Measurements from ENCODE around the gene TTK.

Gene TTK

DNA sequence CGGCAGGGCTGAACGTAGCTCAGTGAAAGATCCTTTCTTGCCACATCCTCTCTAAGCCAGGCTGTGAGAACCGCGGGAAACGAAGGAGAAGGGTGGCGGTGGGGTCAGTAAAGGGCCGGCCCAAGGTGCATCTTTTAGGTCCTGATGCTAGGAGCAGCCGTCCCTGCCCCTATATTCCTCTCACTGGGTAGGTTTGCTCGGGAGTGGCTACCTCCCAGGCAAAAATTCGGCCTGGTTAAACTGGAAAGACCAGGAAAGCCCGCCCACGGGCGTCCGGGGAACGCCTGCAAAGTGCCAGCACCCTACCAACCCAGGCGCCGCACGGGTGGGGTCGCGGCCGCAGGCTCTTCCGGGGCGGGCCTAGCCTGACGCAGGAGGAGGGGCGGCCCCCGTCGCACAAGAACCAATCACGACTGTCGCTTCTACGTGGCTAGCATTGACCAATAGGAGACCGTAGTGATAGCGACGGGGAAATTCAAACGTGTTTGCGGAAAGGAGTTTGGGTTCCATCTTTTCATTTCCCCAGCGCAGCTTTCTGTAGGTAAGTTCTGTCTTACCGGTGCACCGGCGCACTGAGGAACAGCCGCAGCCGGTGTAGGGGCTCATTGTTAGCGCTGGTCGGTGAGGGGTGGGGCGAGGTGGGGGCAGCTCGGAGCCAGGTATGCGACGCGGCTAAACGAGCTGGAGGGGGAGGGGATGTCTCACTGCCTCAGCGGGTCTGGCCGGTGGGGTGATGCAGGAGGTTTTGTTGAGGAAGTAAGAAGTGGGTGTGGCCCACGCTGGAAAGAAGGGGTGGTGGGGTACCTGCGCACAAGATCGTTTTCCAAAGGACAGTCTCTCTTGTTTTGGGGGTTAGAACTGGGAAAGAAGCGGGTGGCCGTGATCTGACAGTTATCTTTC is at the start of gene TTK:
TTK (plus strand) TSS at position 477 of the 900 bp plus-strand sequence. CDS start 1,195 bp downstream, outside the sequence.
- peak; percentile 95 for DNase-seq (ENCODE audit: low spot score)

DNA sequence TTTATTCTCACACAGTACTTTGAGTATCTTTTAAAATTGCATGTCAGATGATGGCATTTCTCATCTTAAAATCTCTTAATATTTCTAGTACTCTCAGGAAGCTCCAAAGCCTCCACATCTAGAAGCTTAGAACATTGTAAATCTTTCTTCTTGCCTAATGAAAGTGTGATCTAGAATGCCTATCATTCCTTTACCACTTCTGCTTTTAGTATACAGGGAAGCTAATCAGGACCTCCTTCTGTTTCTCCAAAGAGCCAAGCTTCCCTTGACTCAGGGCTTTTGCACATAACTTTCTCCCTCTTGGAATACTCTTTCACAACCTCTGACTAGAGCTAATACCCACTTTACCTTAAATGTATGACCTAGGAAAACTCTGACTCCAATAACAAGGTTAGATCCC is 49.6 kb upstream of the TTK start:
- no peak for DNase-seq (ENCODE audit: low spot score)

DNA sequence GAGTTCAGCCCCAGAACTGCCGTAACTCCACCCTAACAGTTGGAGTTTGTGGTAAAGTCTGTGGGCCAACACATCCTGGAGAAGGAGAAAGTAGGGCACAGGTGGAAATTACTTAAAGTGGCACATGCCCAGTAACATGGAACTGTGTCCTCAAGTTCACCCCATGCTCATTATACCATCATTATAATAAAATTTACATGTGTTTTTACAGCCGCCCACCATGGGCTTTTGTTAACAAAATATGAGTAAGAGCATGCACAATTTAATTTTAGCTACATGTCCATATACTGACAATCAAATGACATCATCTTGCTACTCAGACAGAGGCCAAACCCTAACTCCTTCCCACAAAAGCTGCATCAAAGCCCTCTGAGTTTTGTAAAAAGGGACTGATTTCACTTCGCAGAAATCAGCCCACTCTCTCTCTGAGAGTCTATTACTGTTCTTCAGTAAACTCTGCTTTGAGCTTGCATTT is 39.8 kb upstream of the TTK start:
- no peak for DNase-seq (ENCODE audit: low spot score)

DNA sequence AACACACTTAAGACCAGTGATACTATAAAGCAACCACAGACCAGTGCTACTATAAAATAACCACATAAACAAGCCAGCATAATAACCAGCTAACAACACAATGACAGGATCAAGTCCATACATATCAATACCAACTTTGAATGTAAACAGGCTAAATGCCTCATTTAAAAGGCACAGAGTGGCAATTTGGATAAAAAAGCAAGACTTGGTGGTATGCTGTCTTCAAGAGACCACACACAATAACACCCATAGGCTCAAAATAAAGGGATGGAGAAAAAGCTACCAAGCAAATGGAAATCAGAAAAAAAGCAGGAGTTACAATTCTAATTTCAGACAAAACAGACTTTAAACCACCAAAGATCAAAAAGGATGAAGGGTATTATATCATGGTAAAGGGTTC is 37.3 kb upstream of the TTK start:
- no peak for DNase-seq (ENCODE audit: low spot score)

- no peak for DNase-seq (ENCODE audit: low spot score)
Measured at GRCh38 chr6:79969784-79970183, 34.7 kb upstream of the TTK start.

- no peak for DNase-seq (ENCODE audit: low spot score)
Measured at GRCh38 chr6:79971193-79971592, 33.3 kb upstream of the TTK start.

GRCh38 chr6:79981652-79982051 is 22.8 kb upstream of the TTK start:
- no peak for DNase-seq (ENCODE audit: low spot score)

DNA sequence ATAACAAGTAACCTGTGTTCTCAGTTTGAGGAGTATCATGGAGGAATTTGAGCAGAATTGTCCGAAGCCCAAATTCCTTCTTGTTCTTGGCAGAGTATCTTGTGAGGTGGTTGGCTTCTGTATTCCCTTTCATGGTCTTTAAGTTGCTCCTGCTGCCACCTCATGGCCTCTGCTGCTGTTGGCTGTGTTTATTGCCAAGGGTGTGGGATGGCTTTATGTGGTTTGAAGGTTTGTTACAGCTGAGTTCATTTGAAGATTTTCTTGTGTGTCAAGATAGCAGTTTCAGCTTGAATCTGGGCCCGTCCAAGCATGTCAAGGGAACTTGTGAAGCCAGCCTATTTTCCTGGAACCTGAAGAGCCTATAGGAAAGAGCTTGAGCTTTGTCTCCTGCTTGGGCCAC is 20.2 kb upstream of the TTK start:
- DNase-seq (ENCODE audit: low spot score), result peak; percentile 35

GRCh38 chr6:79985128-79985527 is 19.3 kb upstream of the TTK start:
- DNase-seq (ENCODE audit: low spot score), result no peak

- no peak for DNase-seq (ENCODE audit: low spot score)
Measured at GRCh38 chr6:79989641-79990040, 14.8 kb upstream of the TTK start.

DNA sequence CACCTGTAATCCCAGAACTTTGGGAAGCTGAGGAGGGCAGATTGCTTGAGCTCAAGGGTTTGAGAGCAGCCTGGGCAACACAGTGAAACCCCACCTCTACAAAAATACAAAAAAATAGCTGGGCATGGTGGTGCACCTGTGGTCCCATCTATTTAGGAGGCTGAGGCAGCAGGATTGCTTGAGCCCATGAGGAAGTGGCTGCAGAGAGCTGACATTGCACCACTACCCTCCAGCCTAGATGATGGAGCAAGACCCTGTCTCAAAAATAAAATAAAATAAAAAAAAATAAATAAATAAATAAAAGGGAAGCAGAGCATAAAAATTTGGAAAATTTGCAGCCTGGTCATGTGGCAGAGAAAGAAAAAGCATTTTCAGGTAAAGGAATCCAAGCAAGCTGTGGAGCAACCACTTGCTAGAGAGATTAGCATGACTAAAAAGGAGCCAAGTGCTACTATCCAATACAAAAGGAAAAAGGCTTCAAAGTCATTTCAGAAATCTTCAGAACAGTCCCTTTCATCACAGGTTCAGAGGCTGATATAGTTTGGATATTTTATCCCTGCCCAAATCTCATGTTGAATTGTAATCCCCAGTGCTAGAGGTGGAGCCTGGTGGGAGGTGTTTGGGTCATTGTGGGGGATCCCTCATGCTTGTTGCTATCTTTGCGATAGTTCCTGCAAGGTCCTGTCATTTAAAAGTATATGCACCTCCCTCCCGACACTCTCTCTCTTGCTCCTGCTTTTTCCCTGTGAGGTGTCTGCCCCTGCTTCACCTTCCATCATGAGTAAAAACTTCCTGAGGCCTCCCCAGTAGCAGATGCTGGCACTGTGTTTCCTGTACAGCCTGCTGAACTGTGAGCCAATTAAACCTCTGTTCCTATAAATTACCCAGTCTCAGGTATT is 11.2 kb upstream of the TTK start:
- DNase-seq (ENCODE audit: low spot score), result no peak

DNA sequence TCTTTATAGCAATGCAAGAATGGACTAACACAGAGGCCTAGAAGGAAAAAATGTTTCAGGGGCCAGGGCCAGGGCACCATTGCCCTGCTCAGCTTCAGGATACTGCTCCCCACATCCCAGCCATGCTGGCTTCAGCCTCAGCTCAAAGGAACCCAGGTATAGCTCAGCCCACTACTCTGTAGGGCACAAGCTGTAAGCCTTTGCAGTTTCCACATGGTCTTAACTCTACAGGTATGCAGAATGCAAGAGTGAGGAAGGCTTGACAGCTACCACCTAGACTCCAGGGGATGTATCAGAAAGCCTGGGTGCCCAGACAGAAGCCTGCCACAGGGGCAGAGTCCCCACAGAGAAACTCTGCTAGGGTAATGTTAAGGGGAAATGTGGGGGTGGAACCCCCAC is 10.5 kb upstream of the TTK start:
- no peak for DNase-seq (ENCODE audit: low spot score)

DNA sequence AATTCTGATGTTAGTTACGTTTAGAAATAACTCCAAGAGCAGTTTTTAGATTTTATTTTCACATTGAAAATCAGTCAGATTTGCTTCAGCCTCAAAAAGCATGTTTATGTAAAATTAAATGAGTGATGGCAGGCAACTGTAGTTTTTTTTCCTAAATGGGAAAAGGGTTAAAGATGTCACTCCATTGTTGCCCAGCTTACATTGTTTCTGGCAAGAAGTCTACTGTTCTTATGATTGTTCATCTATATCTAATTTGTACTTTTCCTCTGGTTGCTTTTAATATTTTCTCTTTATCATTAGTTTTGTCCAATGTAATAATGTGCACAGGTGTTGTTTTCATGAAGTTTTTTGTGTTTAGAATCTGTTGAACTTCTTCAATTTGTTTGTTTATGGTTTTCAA is 6.7 kb upstream of the TTK start:
- DNase-seq (ENCODE audit: low spot score), result no peak

DNA sequence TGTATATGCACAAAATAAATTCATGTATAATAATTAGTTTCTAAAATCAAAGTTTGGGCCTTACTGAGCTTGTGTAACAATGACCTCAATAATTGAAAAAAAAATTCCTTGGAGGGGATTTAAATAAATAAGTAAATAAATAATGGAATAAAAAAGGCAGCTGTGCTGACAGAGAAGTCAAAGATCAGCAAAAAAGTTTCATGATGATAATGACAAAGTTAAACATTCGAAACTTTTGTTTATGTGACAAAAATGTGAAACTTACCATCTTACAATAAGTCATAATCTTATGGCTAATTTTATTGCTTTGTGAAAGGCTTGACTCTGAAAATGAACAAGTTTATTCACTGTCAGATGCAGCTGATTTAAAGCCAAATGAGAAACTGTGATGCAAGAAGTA is 3.1 kb upstream of the TTK start:
- no peak for DNase-seq (ENCODE audit: low spot score)

DNA sequence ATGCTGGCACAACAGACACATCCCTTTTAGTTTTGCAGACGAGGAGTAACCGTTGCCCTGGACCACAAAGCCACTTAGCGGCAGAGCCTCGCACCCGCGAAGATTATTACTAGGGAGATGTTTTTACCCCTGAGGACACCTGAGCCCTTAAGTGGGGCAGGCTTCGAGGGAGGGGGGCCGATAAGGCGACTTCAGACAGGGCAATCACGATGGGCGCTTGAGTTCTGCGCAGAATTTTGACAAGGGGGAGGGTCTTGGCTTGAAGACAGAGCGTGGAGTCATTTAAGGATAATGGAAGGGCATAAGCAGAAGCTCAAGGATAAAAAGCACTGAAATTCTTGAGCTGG is 650 bp upstream of the TTK start:
- peak; percentile 13 for DNase-seq (ENCODE audit: low spot score)

GRCh38 chr6:80005406-80005805 is 957 bp downstream of the TTK start:
- no peak for DNase-seq (ENCODE audit: low spot score)

DNA sequence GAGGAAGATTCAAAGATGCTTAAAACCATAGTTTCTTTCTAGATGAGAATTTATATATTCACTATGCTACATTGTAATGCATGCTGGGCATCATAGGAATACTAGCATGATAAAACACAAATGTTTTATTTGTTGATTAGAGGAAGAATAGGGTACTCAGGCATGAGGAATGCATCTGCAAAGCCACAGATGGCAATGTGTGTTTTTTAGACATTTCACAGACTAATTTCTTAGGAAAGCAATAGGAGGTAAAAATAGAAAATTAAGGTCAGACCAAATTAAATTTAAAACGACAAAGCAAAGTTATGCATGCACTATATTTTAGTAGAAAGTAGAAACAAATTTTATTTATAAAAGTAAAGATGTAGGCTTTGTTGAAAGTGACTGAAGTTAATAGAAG is 2.1 kb downstream of the TTK start:
- DNase-seq (ENCODE audit: low spot score), result no peak

DNA sequence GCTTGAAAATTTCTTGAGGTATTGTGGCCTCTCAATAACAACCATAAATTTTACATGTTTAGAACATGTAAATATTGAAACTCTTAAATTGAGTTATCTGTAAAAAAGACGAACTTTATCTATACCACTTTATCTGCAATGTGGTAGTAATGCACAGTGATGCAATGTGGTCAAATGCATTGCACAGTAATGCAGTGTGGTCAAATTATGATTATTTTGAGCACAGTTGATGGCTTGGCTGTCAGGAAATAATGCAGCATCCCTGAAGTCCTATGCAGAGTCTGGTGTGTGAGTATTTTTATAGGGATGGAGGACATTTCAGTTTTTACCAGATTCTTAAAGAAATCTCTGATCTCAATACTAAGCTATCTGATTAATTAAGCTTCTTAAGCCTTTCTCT is 5.1 kb downstream of the TTK start:
- no peak for DNase-seq (ENCODE audit: low spot score)

DNA sequence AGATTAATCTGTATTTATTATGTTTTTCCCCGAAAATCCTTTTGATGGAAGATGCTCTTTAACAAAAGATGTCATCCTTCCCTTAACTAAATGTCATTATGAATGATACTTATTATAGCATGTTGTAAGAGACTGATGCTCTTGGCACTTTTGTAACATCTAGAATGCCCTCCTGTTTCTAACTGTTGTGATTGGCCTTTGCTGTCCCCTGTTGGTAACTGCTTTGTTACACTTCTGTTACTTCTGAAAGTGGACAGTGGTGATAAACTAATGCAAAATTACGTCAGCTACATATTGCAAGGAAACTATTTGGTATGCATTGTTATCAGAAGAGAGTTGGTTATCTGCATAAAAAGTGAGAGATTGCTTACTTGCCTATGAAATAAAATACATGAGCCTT is 5.8 kb downstream of the TTK start:
- no peak for DNase-seq (ENCODE audit: low spot score)

GRCh38 chr6:80015839-80016435 is 11.5 kb downstream of the TTK start:
- DNase-seq (ENCODE audit: low spot score), result no peak

GRCh38 chr6:80020381-80021120 is 16.1 kb downstream of the TTK start:
- DNase-seq (ENCODE audit: low spot score), result no peak

GRCh38 chr6:80021131-80021530 is 16.7 kb downstream of the TTK start:
- no peak for DNase-seq (ENCODE audit: low spot score)
